SK-N-SH treated with all-trans-retinoic acid at 6 μM for 48 hours (cell line): ENCODE measurements around the gene C12orf57.

Source experiments
- ATAC-seq: fragments of 200-7000 bp; cut with Tn5 transposase; 3 replicates; pipeline ENCODE4 v1.9.1; 2020; ENCODE audit warnings: mild to moderate bottlenecking, moderate library complexity
- ARNTL ChIP-seq: fragments of 450-650 bp; formaldehyde crosslinking; IDR thresholded peaks from 2 replicates; pipeline ENCODE4 v1.5.0; 2020; ENCODE audit warnings: low read depth, mild to moderate bottlenecking, moderate library complexity, borderline replicate concordance
- BACH2 ChIP-seq: fragments of 250-450 bp; sonication (Bioruptor Pico); IDR thresholded peaks from 2 replicates; pipeline ENCODE4 v1.9.0; 2021; ENCODE audit warnings: mild to moderate bottlenecking, borderline replicate concordance
- CSDC2 ChIP-seq: fragments of 250-450 bp; sonication (Bioruptor Pico); IDR thresholded peaks from 2 replicates; pipeline ENCODE4 v1.5.0; 2020; ENCODE audit warnings: mild to moderate bottlenecking, moderate library complexity
- CSRNP3 ChIP-seq: fragments of 250-450 bp; sonication (Bioruptor Pico); IDR thresholded peaks from 2 replicates; pipeline ENCODE4 v1.5.1; 2021; ENCODE audit warnings: mild to moderate bottlenecking, moderate library complexity
- ESRRG ChIP-seq: fragments of 250-450 bp; sonication (Bioruptor Pico); IDR thresholded peaks from 2 replicates; pipeline ENCODE4 v1.6.1; 2021; ENCODE audit warnings: mild to moderate bottlenecking
- GLIS3 ChIP-seq: fragments of 250-450 bp; sonication (Bioruptor Pico); IDR thresholded peaks from 2 replicates; pipeline ENCODE4 v1.5.0; 2020; ENCODE audit warnings: mild to moderate bottlenecking, moderate library complexity
- OSR1 ChIP-seq: fragments of 250-450 bp; sonication (Bioruptor Pico); IDR thresholded peaks from 2 replicates; pipeline ENCODE4 v1.8.0; 2022; ENCODE audit warnings: moderate library complexity, mild to moderate bottlenecking, inconsistent platforms
- PATZ1 ChIP-seq: fragments of 250-450 bp; sonication (Bioruptor Pico); IDR thresholded peaks from 2 replicates; pipeline ENCODE4 v1.8.0; 2020; ENCODE audit warnings: mild to moderate bottlenecking, moderate library complexity, borderline replicate concordance
- PPARA ChIP-seq: fragments of 250-450 bp; sonication (Bioruptor Pico); IDR thresholded peaks from 2 replicates; pipeline ENCODE4 v1.5.0; 2020; ENCODE audit warnings: mild to moderate bottlenecking, borderline replicate concordance
- RARB ChIP-seq: fragments of 250-450 bp; sonication (Bioruptor Pico); IDR thresholded peaks from 2 replicates; pipeline ENCODE4 v1.8.0; 2021; ENCODE audit warnings: mild to moderate bottlenecking, moderate library complexity
- TCF4 ChIP-seq: fragments of 250-450 bp; sonication (Bioruptor Pico); IDR thresholded peaks from 2 replicates; pipeline ENCODE4 v1.8.0; 2021; ENCODE audit warnings: mild to moderate bottlenecking, moderate library complexity, borderline replicate concordance
- ZC3H10 ChIP-seq: fragments of 250-450 bp; sonication (Bioruptor Pico); IDR thresholded peaks from 2 replicates; pipeline ENCODE4 v1.5.1; 2021; ENCODE audit warnings: mild to moderate bottlenecking, moderate library complexity
- ZFP3 ChIP-seq: fragments of 250-450 bp; sonication (Bioruptor Pico); IDR thresholded peaks from 2 replicates; pipeline ENCODE4 v1.5.0; 2020; ENCODE audit warnings: mild to moderate bottlenecking, moderate library complexity
- ZFP30 ChIP-seq: fragments of 450-650 bp; formaldehyde crosslinking; IDR thresholded peaks from 2 replicates; pipeline ENCODE4 v1.5.0; 2022; ENCODE audit warnings: mild to moderate bottlenecking, moderate library complexity
- ZNF565 ChIP-seq: fragments of 450-650 bp; formaldehyde crosslinking; conservative IDR thresholded peaks from 2 replicates; pipeline ENCODE4 v1.5.0; 2020; ENCODE audit warnings: low read depth, mild to moderate bottlenecking, moderate library complexity
- ZNF70 ChIP-seq: fragments of 450-650 bp; formaldehyde crosslinking; IDR thresholded peaks from 2 replicates; pipeline ENCODE4 v1.5.0; 2020; ENCODE audit warnings: mild to moderate bottlenecking, moderate library complexity
- ZNF8 ChIP-seq: fragments of 450-650 bp; formaldehyde crosslinking; IDR thresholded peaks from 2 replicates; pipeline ENCODE4 v1.5.0; 2020; ENCODE audit warnings: mild to moderate bottlenecking, moderate library complexity
- TF ChIP-seq, protein P1 (sequence below): fragments of 250-450 bp; sonication (Bioruptor Pico); IDR thresholded peaks from 2 replicates; pipeline ENCODE4 v1.5.0; 2020; ENCODE audit warnings: mild to moderate bottlenecking, moderate library complexity

The C12orf57 gene

GRCh38 chr12:6962285-6963015 is 18.6 kb downstream of the C12orf57 start:
- TF ChIP-seq OSR1 (CRISPR knock-in tag) (no peak), PATZ1 (CRISPR knock-in tag) (no peak), GLIS3 (CRISPR knock-in tag) (no peak), ZNF565 (CRISPR knock-in tag) (no peak), ARNTL (CRISPR knock-in tag) (no peak), CSRNP3 (CRISPR knock-in tag) (no peak), RARB (CRISPR knock-in tag) (no peak), TCF4 (no peak), ZFP30 (CRISPR knock-in tag) (no peak), ESRRG (CRISPR knock-in tag) (no peak), BACH2 (CRISPR knock-in tag) (no peak)
- TF ChIP-seq, protein P1, sequence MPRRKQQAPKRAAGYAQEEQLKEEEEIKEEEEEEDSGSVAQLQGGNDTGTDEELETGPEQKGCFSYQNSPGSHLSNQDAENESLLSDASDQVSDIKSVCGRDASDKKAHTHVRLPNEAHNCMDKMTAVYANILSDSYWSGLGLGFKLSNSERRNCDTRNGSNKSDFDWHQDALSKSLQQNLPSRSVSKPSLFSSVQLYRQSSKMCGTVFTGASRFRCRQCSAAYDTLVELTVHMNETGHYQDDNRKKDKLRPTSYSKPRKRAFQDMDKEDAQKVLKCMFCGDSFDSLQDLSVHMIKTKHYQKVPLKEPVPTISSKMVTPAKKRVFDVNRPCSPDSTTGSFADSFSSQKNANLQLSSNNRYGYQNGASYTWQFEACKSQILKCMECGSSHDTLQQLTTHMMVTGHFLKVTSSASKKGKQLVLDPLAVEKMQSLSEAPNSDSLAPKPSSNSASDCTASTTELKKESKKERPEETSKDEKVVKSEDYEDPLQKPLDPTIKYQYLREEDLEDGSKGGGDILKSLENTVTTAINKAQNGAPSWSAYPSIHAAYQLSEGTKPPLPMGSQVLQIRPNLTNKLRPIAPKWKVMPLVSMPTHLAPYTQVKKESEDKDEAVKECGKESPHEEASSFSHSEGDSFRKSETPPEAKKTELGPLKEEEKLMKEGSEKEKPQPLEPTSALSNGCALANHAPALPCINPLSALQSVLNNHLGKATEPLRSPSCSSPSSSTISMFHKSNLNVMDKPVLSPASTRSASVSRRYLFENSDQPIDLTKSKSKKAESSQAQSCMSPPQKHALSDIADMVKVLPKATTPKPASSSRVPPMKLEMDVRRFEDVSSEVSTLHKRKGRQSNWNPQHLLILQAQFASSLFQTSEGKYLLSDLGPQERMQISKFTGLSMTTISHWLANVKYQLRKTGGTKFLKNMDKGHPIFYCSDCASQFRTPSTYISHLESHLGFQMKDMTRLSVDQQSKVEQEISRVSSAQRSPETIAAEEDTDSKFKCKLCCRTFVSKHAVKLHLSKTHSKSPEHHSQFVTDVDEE (CRISPR knock-in tag): no peak
- ATAC-seq: no peak

- no peak for ATAC-seq
- no peak for TF ChIP-seq ESRRG (CRISPR knock-in tag)
- no peak for TF ChIP-seq CSRNP3 (CRISPR knock-in tag)
- no peak for TF ChIP-seq ZFP3 (CRISPR knock-in tag)
- TF ChIP-seq ZC3H10 (CRISPR knock-in tag): no peak
- TF ChIP-seq CSDC2 (CRISPR knock-in tag): no peak
- no peak for TF ChIP-seq ZNF70 (CRISPR knock-in tag)
- no peak for TF ChIP-seq PPARA (CRISPR knock-in tag)
- no peak for TF ChIP-seq PATZ1 (CRISPR knock-in tag)
- TF ChIP-seq OSR1 (CRISPR knock-in tag): no peak
These were observed 19.4 kb downstream of the C12orf57 start for GRCh38 chr12:6963016-6963731.

GRCh38 chr12:6963791-6964413 is 20.1 kb downstream of the C12orf57 start:
- TF ChIP-seq ZNF8 (CRISPR knock-in tag) (no peak), CSDC2 (CRISPR knock-in tag) (no peak)
- no peak for ATAC-seq
